GM18909 (cell line): ENCODE data around the gene GABRG3.
"Not testable (repeated sequence)": the region's sequence is repeated elsewhere in the genome, so short reads cannot be mapped to it uniquely, and the experiment has no call there.

Source experiments
- ATAC-seq: cut with Tn5 transposase; IDR thresholded peaks from one replicate; pipeline ENCODE4 v1.9.1; 2021; ENCODE audit warnings: mild to moderate bottlenecking; ENCODE audit not compliant: unreplicated experiment, poor library complexity

GABRG3 gene

DNA sequence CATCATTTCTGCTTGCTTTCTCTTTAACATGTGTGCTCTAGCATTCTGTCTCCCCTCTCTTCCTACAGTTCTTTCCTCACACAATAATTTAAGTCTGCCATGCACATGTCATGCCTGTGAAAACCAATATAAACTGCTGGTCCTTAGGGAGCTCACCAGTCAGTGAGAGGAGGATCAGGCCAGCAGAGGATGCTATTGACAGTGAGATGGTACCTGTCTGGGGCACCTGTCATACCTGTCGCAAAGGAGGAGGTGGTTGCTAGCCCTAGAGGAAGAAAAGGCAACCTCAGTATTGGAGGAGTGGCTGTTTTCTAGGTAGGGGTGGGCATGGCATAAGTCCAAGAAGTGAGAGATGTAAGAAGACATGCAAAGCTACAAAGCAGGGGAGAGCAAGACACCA, 194.6 kb downstream of the GABRG3 start:
- no peak for ATAC-seq

DNA sequence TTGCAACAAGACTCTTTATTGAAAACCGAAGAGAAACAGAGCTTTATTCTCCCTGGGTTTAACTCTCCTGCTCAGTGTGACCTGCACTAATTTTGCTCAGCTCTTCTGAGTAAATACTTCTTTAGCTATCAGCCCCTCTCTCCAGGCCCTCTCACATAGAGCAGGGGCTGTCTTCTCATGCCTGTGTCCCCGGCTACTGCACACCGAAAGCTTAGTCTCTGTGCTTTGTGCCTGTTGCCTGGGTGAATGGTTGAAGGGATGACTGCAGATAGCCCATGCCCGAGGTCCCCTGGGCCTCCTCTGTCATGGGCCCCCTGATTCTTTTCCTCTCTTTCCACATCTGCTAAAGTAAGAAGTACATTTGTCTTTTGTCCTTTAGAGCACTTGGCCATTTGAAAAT, 195.9 kb downstream of the GABRG3 start:
- no peak for ATAC-seq

DNA sequence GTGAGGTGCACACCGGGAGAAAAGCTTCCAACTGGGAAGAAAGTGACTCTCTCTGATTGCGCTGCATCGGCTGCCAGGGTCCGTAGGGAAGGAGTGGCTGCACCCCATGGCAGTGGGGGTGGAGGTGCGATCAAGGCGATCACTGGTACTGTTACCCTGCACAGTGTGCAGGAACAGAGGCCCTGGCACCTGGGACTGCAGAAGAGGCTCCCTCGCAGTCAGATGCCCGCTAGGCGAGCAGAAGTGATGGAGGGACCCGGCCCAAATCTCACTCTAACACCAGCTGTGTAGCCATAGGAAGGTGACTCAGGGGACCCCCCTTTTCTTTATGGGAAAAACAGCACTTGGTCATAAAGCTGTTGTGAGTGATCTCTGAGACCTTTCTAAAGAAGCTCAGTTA, 196.8 kb downstream of the GABRG3 start:
- ATAC-seq = no peak

DNA sequence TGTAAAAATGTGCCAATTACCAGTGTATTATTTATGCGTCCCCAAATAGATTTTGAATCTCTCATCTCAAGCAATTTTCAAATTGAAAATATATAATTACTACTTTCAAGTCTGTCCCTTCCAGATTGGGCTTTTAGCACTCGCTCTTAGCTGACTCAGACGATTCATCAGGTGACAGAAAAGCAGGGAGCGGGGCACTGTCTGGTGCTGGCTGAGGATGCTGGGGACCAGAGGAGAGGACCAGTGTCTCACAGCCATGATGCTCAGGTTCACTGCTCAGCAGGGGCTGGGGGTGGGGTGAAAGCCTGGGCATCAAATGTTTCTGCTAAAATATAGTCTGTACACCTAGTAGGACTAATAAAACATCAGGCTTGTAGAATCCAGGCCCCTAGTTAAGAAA, 199.9 kb downstream of the GABRG3 start:
- ATAC-seq = no peak

DNA sequence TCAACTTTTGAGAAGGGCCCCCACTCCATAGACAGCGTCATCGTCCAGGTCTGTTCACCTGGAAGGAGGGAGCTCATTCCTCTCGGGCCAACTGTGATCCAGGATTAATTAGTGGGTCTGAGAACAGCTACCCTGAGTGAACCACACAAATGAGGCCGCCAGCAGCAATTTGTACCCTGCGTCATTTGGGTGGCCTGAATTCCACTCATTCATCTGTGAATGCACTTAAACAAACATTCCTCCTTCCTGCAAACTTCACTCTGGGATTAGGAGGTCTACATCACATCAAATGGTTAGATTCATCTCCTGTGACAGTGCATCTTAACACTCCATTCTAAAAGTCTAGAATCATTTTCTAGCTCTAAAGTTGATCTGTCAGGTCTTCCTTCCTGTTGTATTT, 201.8 kb downstream of the GABRG3 start:
- no peak for ATAC-seq

DNA sequence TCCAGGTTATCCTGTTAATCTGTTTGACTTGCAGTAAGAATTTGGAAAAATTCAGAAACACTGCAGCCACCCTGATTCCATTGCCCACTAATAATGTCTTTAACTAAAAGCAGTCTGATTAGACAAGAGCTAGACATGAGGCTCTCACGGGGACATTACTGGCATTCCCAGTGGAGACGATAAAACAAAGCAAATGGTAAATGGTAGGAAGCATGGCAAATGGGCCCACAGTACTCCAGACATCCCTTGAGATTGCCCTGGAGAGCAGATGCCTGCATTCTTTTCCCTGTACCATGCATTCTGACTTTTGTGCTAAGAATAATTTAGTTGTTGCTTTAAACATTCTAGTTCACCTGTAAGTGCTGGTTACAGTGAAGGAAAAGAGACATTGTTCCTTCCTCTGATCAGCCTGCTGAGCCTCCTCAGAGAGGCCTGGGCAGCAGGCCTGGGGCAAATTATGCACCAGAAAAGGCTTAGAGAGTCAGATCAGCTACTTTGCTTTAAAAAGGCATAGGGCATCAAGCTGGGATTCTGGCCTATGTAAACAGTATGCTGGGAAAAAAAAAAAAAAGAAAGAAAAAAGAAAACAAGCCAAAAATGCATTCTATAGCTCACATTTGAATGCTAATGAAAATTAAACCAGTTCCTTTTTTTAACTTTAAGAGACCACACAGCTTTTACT, 204.6 kb downstream of the GABRG3 start:
- no peak for ATAC-seq

DNA sequence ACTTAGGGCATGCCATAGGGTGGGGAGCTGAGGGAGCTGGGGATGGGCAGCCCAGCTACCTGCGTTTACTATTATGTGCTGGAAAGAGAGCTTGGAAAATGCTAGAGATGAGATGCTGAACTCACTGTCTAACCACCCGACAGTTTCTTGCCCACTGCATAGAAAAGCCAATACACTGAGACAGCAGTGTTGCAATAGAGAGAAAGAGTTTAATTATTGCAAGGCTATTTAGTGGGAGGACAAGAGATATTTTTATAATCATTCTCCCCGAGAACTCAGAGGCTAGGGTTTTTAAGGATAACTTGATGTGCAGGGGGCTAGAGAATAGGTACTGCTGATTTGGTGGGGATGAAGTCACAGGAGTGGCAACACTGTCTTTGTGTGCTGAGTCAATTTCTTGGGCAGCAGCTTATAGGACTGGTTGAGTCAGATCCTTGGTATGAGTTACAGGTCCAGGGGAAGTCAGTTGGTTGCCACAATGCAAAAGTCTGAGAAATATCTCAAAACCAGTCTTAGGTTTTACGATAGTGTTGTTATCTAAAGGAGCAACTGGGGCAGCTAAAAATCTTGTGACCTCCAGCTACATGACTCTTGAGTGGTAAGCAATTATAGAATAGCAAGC, 205.9 kb downstream of the GABRG3 start:
- ATAC-seq = no peak

DNA sequence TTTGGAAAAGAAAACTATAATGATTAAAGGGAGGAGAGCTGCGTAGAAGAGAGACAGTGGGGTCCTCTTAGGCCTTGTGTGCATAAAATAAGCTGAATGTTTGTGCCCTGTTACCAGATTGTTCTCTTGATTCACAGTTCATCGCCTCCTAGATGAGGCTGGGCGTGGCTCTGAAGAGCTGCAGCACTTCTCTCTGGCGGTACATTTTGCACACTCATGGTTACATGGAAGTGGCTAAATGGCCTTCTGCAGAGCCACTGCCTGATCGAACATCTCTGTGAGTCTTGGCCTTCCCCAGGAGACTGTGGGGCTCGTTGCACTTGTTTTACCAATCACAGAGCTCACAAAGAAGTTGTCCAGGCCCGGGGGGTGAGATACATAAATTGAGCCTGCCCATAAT, 208.8 kb downstream of the GABRG3 start:
- ATAC-seq = no peak

DNA sequence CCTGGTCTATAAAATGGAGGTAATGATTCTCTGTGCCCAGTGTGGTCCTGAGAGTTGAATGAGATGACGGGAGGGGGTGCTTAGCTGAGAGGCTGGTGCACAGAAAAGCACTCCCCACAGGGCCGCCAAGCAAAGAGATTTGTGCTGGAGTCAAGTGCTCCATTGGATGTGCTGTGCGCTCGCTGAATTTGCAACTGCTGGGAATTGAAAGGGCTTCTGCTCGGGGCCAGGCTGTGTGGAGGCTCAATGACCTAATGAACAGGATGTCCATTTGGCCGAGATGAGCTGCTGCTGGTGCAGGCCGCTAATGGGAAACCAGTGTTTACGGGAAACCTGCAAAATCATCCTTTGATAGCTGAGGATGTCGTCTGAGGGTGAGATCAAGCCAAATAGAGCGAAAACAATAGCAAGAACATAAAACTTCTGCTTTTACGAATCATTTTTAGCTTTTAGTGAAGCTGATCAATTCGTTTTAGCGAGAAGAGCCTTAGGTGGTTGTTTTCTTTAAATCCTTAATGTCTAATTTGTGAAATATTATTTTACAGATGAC, 211.7 kb downstream of the GABRG3 start:
- no peak for ATAC-seq

DNA sequence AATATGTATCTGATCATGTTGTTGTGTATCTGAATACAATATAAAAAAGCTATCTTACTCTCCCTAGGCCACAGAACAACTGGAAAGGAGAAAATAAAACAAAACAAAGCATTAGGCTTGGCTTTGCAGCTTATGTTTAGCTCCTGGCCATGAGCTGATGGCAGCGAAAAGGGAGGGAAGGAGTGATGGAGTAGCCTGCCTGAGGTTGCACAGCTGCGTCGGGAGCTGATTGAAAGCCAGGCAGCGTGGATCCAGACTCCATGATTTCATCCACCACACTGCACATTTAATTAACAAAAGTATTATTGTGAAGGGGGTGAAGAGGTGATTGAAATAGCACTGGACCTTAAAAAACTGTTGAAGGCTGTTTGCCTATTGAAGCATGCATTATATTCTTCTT, 212.2 kb downstream of the GABRG3 start:
- no peak for ATAC-seq

DNA sequence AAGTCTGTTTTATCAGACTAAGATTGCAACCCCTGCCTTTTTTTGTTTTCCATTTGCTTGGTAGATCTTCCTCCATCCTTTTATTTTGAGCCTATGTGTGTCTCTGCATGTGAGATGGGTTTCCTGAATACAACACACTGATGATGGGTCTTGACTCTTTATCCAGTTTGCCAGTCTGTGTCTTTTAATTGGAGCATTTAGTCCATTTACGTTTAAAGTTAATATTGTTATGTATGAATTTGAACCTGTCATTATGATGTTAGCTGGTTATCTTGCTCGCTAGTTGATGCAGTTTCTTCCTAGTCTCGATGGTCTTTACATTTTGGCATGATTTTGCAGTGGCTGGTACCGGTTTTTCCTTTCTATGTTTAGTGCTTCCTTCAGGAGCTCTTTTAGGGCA, 220.5 kb downstream of the GABRG3 start:
- ATAC-seq = not testable (repeated sequence)

DNA sequence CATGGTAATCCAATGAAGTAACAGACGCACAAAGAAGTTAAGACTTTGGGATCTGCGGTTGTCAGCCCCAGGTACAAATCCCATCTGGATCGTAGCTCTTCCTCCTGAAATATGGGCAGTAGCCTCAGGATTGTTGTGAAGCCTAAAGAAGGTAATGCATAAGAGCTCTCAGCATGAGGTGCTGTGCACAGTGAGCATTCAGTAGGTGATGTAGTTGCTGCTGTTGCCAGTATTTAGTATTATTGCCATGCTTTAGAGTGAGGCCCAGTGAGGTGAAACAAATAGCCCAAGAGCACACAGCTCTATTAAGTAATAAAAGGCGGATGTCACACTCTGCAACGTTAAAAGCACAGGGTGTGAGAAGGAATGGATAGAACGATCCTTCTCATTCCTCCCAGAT, 225.7 kb downstream of the GABRG3 start:
- no peak for ATAC-seq

DNA sequence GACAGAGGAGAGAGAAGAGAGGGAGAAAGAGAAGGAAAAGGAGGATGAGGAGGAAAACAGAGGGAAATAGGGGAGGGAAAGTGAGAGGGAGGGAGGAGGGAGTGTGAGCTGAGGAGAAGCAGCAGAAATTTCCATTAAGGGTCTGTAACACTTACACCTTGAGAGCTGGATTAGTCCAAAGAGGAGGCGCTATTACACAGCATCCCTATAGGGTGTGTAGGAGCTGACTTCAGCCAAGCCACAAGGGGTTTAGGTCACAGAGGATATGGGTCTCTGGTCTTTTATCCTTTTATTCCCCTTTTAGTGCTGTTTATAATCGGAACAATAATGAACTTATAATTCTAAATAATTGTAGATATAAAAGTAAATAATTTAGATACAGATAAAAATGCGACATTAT, 230.4 kb downstream of the GABRG3 start:
- no peak for ATAC-seq

DNA sequence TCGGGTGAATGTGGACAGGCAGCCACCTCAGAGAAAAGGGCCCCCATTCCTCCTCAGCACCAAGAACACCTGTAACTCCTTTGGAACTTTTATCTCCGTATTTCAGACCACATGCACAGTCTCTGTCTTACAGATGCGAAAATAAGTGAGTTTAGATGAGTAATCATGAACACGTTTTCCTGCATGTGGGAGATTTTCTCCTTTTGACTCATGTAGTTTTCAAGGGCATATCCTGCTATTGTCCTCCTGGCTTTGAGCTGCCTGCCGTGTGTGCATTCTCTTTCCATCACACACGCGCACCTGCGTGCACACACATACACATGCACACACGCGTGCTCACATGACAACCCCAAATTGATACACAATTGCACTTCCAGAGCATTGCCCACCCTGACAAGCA, 239.2 kb downstream of the GABRG3 start:
- ATAC-seq = no peak

DNA sequence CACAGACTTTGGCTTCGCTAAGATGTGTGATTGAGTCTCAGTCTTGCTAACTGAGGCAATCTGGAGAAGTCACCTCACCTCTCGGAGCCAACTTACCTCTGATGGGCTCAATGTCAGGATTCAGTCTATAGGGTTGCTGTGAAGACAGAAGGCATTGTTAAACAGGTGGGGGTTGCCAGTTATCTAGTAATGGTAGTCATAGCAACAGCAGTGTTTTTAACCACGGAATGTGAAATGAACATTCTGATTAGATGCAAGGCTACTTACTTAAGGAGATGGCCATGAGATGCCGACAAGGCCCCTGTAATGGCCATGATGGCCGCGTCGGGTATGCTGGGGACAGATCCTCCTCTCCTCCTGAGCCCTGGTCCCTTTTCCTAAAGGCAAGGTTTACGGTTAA, 243.1 kb downstream of the GABRG3 start:
- ATAC-seq = no peak

DNA sequence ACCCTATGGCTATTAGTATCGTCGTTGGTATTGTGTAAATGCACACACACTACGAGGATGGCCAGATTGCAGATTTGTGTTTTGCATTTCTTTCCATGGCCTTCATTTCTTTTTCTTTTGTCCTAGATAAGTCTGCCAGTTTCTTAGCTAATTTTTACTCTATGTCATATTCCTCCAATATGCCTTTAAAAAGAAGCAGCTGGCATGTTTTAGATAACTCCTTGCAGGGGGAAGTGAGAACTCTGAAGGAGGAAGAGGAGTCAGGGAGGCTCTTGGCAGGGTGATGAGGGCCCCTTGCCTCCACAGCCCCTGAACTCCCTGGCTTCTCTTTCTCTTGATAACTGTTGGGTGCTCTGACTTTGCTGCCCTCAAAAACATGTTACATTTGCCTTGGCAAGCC, 244.0 kb downstream of the GABRG3 start:
- no peak for ATAC-seq

DNA sequence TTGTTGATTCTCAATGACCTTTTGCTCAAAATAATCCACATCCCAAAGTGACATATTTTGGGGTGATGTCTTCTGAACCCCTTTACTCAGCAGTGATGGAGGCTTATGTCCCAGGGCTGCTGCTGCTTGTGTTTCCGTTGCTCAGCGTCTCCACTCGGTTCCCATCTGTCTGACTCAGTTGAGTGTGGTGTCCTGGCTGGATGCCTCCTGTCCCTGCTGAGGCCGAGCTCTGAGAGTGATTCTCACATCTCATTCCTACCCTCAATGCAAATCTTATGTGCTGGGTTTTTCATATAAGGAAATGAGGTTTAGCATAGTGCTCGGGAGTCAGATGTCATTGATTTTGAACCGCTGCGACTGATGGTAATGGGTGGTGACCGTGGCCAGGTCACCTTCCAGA, 247.4 kb downstream of the GABRG3 start:
- no peak for ATAC-seq

DNA sequence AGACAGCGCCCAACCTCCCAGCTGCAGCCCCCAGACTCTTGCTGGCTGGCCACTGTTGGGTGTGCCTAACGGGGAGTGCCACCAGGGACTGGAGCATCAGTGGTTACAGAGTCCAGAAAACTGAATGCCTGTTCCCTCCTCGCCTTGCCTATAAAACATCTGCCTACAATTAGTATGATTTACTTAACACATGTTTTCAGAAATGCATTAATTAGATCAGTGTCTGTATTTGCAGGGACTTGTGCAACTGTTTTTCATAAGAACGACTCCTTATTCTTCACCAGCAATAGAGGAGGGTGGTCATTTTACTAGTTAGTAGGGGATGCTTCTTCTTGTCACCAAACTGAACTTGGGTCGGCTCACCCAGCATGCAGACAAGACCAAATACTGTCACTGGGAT, 248.7 kb downstream of the GABRG3 start:
- ATAC-seq = no peak

DNA sequence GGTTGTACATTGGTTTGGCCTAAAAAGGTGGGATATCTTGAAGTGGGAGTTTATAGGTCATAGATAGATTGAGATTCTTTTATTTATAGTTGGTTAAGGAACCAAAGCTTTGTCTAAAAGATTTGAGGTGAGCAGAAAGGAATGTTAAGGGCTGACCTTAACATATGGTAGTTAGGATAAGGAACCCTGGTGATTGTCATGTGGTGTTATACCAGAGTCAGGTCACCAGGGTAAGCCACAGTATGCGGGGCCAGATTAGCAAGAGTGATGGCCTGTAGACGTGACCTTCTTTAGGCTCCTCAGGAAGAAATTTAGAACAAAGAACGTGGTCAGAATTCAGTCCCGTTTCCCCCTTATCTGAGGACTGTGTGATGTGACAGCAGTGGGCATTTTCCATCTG, 249.2 kb downstream of the GABRG3 start:
- ATAC-seq = no peak

DNA sequence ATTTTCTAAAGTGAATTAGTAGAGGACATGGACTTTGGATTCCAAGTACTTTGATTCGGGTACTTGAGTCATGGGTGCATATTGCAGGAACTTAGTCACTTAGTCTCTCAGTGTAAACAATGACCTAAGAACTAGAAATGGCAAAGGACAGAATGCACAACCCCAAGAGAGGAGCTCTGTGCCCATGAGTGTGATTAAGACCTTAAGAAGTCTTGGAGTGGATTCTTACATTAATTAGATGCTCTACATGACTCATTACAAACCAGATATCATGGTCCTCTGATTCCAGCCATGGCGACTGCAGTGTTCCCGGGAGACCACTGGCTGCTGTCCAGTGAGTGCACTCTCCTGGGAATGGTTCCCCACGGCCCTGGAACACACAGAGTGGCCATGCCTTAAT, 251.5 kb downstream of the GABRG3 start:
- no peak for ATAC-seq

DNA sequence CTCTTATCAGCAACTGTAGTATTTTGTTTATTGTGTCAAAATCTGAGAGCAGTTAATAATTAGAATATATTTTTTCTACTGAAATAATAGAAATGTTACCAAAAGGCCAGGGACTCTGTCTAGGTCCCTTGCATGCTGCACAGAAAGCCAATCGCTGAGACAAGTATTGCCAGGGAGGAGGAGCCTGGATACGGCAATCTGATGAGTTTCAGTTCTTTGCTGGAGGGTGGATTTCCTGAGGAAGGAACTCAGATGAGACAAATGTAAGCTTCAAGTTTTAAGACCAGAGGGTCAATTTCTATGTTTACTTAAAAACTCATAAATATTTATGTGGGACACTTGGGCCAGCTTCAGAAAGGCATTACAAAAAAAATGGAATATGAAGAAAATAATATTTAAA, 252.2 kb downstream of the GABRG3 start:
- no peak for ATAC-seq

DNA sequence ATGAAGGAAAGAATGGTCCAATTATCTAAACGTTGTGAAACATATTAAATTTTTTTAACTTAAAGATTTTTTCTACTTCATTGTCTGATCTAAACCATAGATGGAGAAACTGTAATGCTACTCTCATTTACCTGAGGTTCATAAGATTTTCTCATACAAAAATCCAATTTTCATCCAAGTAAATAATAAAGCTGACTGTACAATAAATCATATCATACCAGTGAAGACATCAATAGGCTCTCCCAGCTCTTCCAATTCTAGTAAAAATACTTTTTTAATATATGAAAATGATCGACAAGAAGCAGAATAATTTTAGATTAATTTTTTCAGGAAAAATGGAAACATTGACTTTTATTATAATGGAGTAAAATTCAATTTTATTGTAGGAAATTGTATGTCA, 260.8 kb downstream of the GABRG3 start:
- ATAC-seq = no peak
